DMS153 (cell line): ENCODE measurements around the gene COL6A5.

Experiments used
- DNase-seq: peaks from one replicate; lab custom pipeline; 2025; lab: John Stamatoyannopoulos, UW

COL6A5 gene

GRCh38 chr3:130516645-130517512 lies 171.4 kb downstream of the COL6A5 start, which contains the start of gene COL6A6:
COL6A6 (plus strand) TSS chr3:130517177; CDS start chr3:130560365, 43,188 bp downstream.
- DNase-seq: no peak

- DNase-seq: no peak
Measured at GRCh38 chr3:130517602-130518001, 172.1 kb downstream of the COL6A5 start.

GRCh38 chr3:130519754-130520153 lies 174.3 kb downstream of the COL6A5 start:
- no peak for DNase-seq

GRCh38 chr3:130522399-130522798 lies 176.9 kb downstream of the COL6A5 start:
- no peak for DNase-seq

GRCh38 chr3:130527426-130527825 lies 182.0 kb downstream of the COL6A5 start:
- no peak for DNase-seq

GRCh38 chr3:130528120-130528519 lies 182.6 kb downstream of the COL6A5 start:
- no peak for DNase-seq

- DNase-seq: peak; percentile 30
Measured at GRCh38 chr3:130529486-130530215, 184.2 kb downstream of the COL6A5 start.

GRCh38 chr3:130533247-130533646 lies 187.8 kb downstream of the COL6A5 start:
- no peak for DNase-seq
